ENCODE data around the gene KIAA0586.

DNA sequence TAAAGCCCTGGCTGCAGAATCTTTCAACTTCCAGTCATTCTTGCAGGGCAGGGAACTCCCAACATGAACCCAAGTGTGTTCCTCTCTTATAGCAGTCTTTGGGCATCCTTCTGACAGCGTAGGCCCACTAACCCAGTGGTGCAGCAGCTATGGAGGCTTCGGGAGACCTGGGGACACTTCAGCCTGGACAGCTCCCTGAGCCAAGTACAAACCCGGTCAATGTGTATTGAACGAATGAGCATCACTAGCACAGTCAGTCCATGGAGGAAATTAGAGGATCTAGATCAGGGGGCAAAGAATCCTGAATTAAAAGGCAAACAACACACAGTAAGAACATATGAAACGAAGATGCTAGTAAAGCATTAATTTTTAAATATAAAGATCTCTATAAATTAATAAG, 41.8 kb downstream of the KIAA0586 start:
- no peak for TF ChIP-seq GATA2 (IDR thresholded peaks at IDR 0.05; ENCODE audit: low read depth, low read length)
- no peak for TF ChIP-seq GATA3 (IDR thresholded peaks at IDR 0.05; ENCODE audit: low read depth, low read length)
